Testis (tissue), 2 donors: Measurements from ENCODE around the gene ZNF146.

ENCODE experiments used
- CTCF ChIP-seq, 3 experiments: fragments of 450-650 bp in 2 of 3; fragments of 200-600 bp in 1 of 3; sonication (generic) in 1 of 3; IDR thresholded peaks; one replicate each; pipeline ENCODE4 v1.5.1; 2016 to 2019; ENCODE audit warnings: antibody characterized with exemption in 3 of 3, mild to moderate bottlenecking in 2 of 3, moderate library complexity in 1 of 3
- POLR2A ChIP-seq: fragments of 450-650 bp; IDR thresholded peaks from one replicate; pipeline ENCODE4 v1.6.1; 2017; ENCODE audit warnings: antibody characterized with exemption, mild to moderate bottlenecking, moderate library complexity

- no peak for TF ChIP-seq CTCF (IDR thresholded peaks at IDR 0.05)
- no peak for TF ChIP-seq POLR2A
Measured at GRCh38 chr19:36252047-36252446, 37.1 kb downstream of the ZNF146 start.
